ENCODE measurements around the gene KDF1. TPM values are rescaled to one million over a fixed set of nuclear protein-coding genes. Genes with fewer than 3 reads are reported as not detected.

The KDF1 gene
- total RNA-seq, 4 donors from 2014 or later, result 2.3 TPM; not detected in 3

GRCh38 chr1:26922901-26923300 is 37.4 kb downstream of the KDF1 start:
- Histone ChIP-seq H3K9me3 (no peaks in the 10 kb centered on the region), H3K4me1 (peaks cover 0 to 31% (median 12%) of the 10 kb centered on the region in 3 donors), H3K4me3 (peak overlapping the region in 1 of 2 donors; percentile 97), H3K36me3 (peaks cover 0 to 45% of the 10 kb centered on the region in 2 donors), H3K27me3 (no peaks in the 10 kb centered on the region), H3K27ac (no peak overlapping the region)
- TF ChIP-seq EP300 (IDR thresholded peaks at IDR 0.05) (no peak), CTCF (IDR thresholded peaks at IDR 0.05) (no peak), POLR2A (IDR thresholded peaks at IDR 0.05) (no peak), POLR2AphosphoS5 (IDR thresholded peaks at IDR 0.05) (no peak)
- 90 to 96% methylated on average over 3 of the region's 3 CpGs for WGBS, 2 donors (ENCODE audit: low coverage in 1 of 2)
- no peak for ATAC-seq

GRCh38 chr1:26922431-26922729 is 37.9 kb downstream of the KDF1 start:
- TF ChIP-seq POLR2AphosphoS5 (IDR thresholded peaks at IDR 0.05), result no peak
- no peak for TF ChIP-seq EP300 (IDR thresholded peaks at IDR 0.05)
- Histone ChIP-seq H3K36me3 (peaks cover 0 to 40% of the 10 kb centered on the region in 2 donors), H3K4me1 (peaks cover 0 to 31% (median 12%) of the 10 kb centered on the region in 3 donors), H3K4me3 (peak overlapping the region; percentile 73 to 97), H3K27ac (peak overlapping the region in 2 of 4 donors; percentile 91 to 93), H3K9me3 (no peaks in the 10 kb centered on the region), H3K27me3 (no peaks in the 10 kb centered on the region)
- no peak for ATAC-seq
- 27 to 30% methylated on average over 5 to 6 of the region's 6 CpGs for WGBS, 2 donors (ENCODE audit: low coverage in 1 of 2)

GRCh38 chr1:26921540-26922430 is 38.5 kb downstream of the KDF1 start, which contains the start of gene NUDC:
Gene NUDC, plus strand, starts transcription at chr1:26921743. Its CDS starts 106 bp downstream, at chr1:26921849.
- peak within 1 kb of the TSS; percentile 73 to 97 for H3K4me3 ChIP-seq
- H3K36me3 ChIP-seq, result peaks cover 0 to 34% of the 10 kb centered on the region in 2 donors
- WGBS, 2 donors (ENCODE audit: low coverage in 1 of 2), result 0 to 1% methylated on average over 7 to 34 of the region's 83 CpGs
- H3K27ac ChIP-seq, result peak within 1 kb of the TSS; percentile 70 to 96 (median 92)
- ATAC-seq, result peak; percentile 100
- TF ChIP-seq POLR2A (IDR thresholded peaks at IDR 0.05) (peak; percentile 79 to 86), EP300 (IDR thresholded peaks at IDR 0.05) (no peak), POLR2AphosphoS5 (IDR thresholded peaks at IDR 0.05) (peak; percentile 94), CTCF (IDR thresholded peaks at IDR 0.05) (peak in 2 of 4 experiments; percentile 8 to 27)
- no peaks in the 10 kb centered on the region for H3K27me3 ChIP-seq
- peaks cover 0 to 31% (median 12%) of the 10 kb centered on the region in 3 donors for H3K4me1 ChIP-seq
- no peaks in the 10 kb centered on the region for H3K9me3 ChIP-seq

GRCh38 chr1:26921126-26921539 is 39.1 kb downstream of the KDF1 start:
- H3K4me3 ChIP-seq, result peak overlapping the region; percentile 73 to 97
- peak; percentile 33 for ATAC-seq
- no peaks in the 10 kb centered on the region for H3K9me3 ChIP-seq
- no peak for TF ChIP-seq CTCF (IDR thresholded peaks at IDR 0.05)
- no peak for TF ChIP-seq EP300 (IDR thresholded peaks at IDR 0.05)
- TF ChIP-seq POLR2AphosphoS5 (IDR thresholded peaks at IDR 0.05), result no peak
- TF ChIP-seq POLR2A (IDR thresholded peaks at IDR 0.05), result no peak
- 22 to 25% methylated on average over 2 to 4 of the region's 7 CpGs for WGBS, 2 donors (ENCODE audit: low coverage in 1 of 2)
- H3K4me1 ChIP-seq, result peaks cover 0 to 31% (median 12%) of the 10 kb centered on the region in 3 donors
- peaks cover 0 to 28% of the 10 kb centered on the region in 2 donors for H3K36me3 ChIP-seq
- peak overlapping the region; percentile 20 to 96 (median 92) for H3K27ac ChIP-seq
- no peaks in the 10 kb centered on the region for H3K27me3 ChIP-seq

GRCh38 chr1:26915204-26915842 is 44.9 kb downstream of the KDF1 start:
- H3K9me3 ChIP-seq, result no peaks in the 10 kb centered on the region
- no peak for ATAC-seq
- 60 to 61% methylated on average over 1 to 2 of the region's 5 CpGs for WGBS, 2 donors (ENCODE audit: low coverage in 1 of 2)

More at GRCh38 chr1:26915204-26915842, 44.9 kb downstream of the KDF1 start:
- H3K27ac ChIP-seq, result no peak overlapping the region
- H3K4me3 ChIP-seq, result no peak overlapping the region
- H3K36me3 ChIP-seq, result no peaks in the 10 kb centered on the region
- H3K27me3 ChIP-seq, result no peaks in the 10 kb centered on the region
- no peaks in the 10 kb centered on the region for H3K4me1 ChIP-seq
- TF ChIP-seq POLR2AphosphoS5 (IDR thresholded peaks at IDR 0.05), result no peak
- TF ChIP-seq CTCF (IDR thresholded peaks at IDR 0.05), result no peak
- TF ChIP-seq EP300 (IDR thresholded peaks at IDR 0.05), result no peak
- no peak for TF ChIP-seq POLR2A (IDR thresholded peaks at IDR 0.05)

All from gastroesophageal sphincter (tissue), 4 donors.